ENCODE measurements around the gene AGRN. TPM values are rescaled to one million over a fixed set of nuclear protein-coding genes. Genes with fewer than 3 reads are reported as not detected.

The AGRN gene
- total RNA-seq, 1 experiment from 2014 or later: 134 TPM

GRCh38 chr1:1099506-1100183 lies 79.7 kb downstream of the AGRN start:
- TF ChIP-seq ELF1 (IDR thresholded peaks at IDR 0.05; ENCODE audit: borderline replicate concordance, low read depth) (no peak), YY1 (IDR thresholded peaks at IDR 0.05; ENCODE audit: extremely low read depth, insufficient replicate concordance, low read depth, low read length) (no peak), ZFX (IDR thresholded peaks at IDR 0.05) (no peak), TCF7L2 (IDR thresholded peaks at IDR 0.05; ENCODE audit: borderline replicate concordance, extremely low read depth, insufficient read depth, insufficient read length) (no peak), SIN3A (IDR thresholded peaks at IDR 0.05; ENCODE audit: low read depth) (no peak), JUND (IDR thresholded peaks at IDR 0.05) (no peak), SRF (IDR thresholded peaks at IDR 0.05; ENCODE audit: low read depth) (no peak), EGR1 (IDR thresholded peaks at IDR 0.05; ENCODE audit: low read depth) (no peak), EZH2phosphoT487 (IDR thresholded peaks at IDR 0.05; ENCODE audit: borderline replicate concordance) (no peak)
- TF ChIP-seq, protein P1, sequence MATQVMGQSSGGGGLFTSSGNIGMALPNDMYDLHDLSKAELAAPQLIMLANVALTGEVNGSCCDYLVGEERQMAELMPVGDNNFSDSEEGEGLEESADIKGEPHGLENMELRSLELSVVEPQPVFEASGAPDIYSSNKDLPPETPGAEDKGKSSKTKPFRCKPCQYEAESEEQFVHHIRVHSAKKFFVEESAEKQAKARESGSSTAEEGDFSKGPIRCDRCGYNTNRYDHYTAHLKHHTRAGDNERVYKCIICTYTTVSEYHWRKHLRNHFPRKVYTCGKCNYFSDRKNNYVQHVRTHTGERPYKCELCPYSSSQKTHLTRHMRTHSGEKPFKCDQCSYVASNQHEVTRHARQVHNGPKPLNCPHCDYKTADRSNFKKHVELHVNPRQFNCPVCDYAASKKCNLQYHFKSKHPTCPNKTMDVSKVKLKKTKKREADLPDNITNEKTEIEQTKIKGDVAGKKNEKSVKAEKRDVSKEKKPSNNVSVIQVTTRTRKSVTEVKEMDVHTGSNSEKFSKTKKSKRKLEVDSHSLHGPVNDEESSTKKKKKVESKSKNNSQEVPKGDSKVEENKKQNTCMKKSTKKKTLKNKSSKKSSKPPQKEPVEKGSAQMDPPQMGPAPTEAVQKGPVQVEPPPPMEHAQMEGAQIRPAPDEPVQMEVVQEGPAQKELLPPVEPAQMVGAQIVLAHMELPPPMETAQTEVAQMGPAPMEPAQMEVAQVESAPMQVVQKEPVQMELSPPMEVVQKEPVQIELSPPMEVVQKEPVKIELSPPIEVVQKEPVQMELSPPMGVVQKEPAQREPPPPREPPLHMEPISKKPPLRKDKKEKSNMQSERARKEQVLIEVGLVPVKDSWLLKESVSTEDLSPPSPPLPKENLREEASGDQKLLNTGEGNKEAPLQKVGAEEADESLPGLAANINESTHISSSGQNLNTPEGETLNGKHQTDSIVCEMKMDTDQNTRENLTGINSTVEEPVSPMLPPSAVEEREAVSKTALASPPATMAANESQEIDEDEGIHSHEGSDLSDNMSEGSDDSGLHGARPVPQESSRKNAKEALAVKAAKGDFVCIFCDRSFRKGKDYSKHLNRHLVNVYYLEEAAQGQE (IDR thresholded peaks at IDR 0.05; ENCODE audit: low read depth): no peak
- Histone ChIP-seq H3K9me3 (ENCODE audit: control insufficient read depth in 1 of 2, insufficient read depth in 1 of 2, low read depth in 1 of 2, low read length in 2 of 2) (peaks cover 0 to 7% of the 10 kb centered on the region in 2 experiments; a peak in 2 of 4 replicates), H3K4me2 (ENCODE audit: low read length) (no peak overlapping the region), H2AFZ (ENCODE audit: low read depth, low read length, poor library complexity, severe bottlenecking) (no peak overlapping the region), H3K36me3 (ENCODE audit: control insufficient read depth in 1 of 2, insufficient read depth in 2 of 2, low read length in 2 of 2) (no peaks in the 10 kb centered on the region), H3K9me2 (ENCODE audit: insufficient read depth) (no peaks in the 10 kb centered on the region), H3K27ac (ENCODE audit: low read depth, low read length) (no peak overlapping the region), H3K4me1 (ENCODE audit: control insufficient read depth in 1 of 2, insufficient read depth in 2 of 2, low read length in 2 of 2) (no peaks in the 10 kb centered on the region), H4K20me1 (ENCODE audit: insufficient read depth) (no peaks in the 10 kb centered on the region), H3K9ac (ENCODE audit: low read length) (no peak overlapping the region), H3K4me3 (replicated peaks in 1 of 2; ENCODE audit: low read depth in 1 of 2, low read length in 2 of 2) (no peak overlapping the region), H3K79me2 (ENCODE audit: insufficient read depth, low read length) (no peaks in the 10 kb centered on the region), H3K27me3 (ENCODE audit: insufficient read depth, low read length) (no peaks in the 10 kb centered on the region)
- no peak for ATAC-seq
- POLR2A ChIA-PET: no interaction called here
- intact Hi-C loops (cut with micrococcal nuclease): no loop called here
- CTCF ChIA-PET: no interaction called here
- no peak for DNase-seq (ENCODE audit: low read depth, low spot score)
- no TSS peak for BruUV-seq (replicated peaks)
- RAD21 ChIA-PET (ENCODE audit: low non-redundant PET in 1 of 2, low total read pairs in 2 of 2, uncharacterized antibody in 2 of 2, unreplicated experiment in 2 of 2): no interaction called here

All from HCT116 (cell line).